GM21717 (cell line): ENCODE measurements around the gene FGF19.
"Not testable (repeated sequence)": the region's sequence is repeated elsewhere in the genome, so short reads cannot be mapped to it uniquely, and the experiment has no call there.

Source experiments
- ATAC-seq: cut with Tn5 transposase; IDR thresholded peaks from one replicate; pipeline ENCODE4 v1.9.1; 2021; ENCODE audit warnings: mild to moderate bottlenecking, moderate library complexity; ENCODE audit not compliant: unreplicated experiment

Gene FGF19

GRCh38 chr11:69697469-69697843, 6.4 kb downstream of the FGF19 start:
- no peak for ATAC-seq

- ATAC-seq: no peak
Measured at GRCh38 chr11:69696749-69697468, 6.9 kb downstream of the FGF19 start.

GRCh38 chr11:69695995-69696394, 7.8 kb downstream of the FGF19 start:
- ATAC-seq: not testable (repeated sequence)

- ATAC-seq: no peak
Measured at GRCh38 chr11:69695581-69695980, 8.2 kb downstream of the FGF19 start.

GRCh38 chr11:69694781-69695180, 9.0 kb downstream of the FGF19 start:
- ATAC-seq: no peak

- no peak for ATAC-seq
Measured at GRCh38 chr11:69692422-69692821, 11.4 kb downstream of the FGF19 start.

GRCh38 chr11:69691463-69691862, 12.4 kb downstream of the FGF19 start:
- ATAC-seq: no peak

- ATAC-seq: no peak
Measured at GRCh38 chr11:69689484-69690319, 14.1 kb downstream of the FGF19 start.

GRCh38 chr11:69687969-69688771, 15.7 kb downstream of the FGF19 start:
- not testable (repeated sequence) for ATAC-seq

GRCh38 chr11:69686856-69687255, 17.0 kb downstream of the FGF19 start:
- ATAC-seq: no peak

- no peak for ATAC-seq
Measured at GRCh38 chr11:69686452-69686851, 17.4 kb downstream of the FGF19 start.

- ATAC-seq: no peak
Measured at GRCh38 chr11:69685348-69685747, 18.5 kb downstream of the FGF19 start.

- ATAC-seq: no peak
Measured at GRCh38 chr11:69684651-69685050, 19.2 kb downstream of the FGF19 start.

GRCh38 chr11:69683764-69684333, 20.0 kb downstream of the FGF19 start:
- no peak for ATAC-seq

- ATAC-seq: no peak
Measured at GRCh38 chr11:69682681-69683326, 21.0 kb downstream of the FGF19 start.

GRCh38 chr11:69682221-69682620, 21.6 kb downstream of the FGF19 start:
- ATAC-seq: no peak

- ATAC-seq: no peak
Measured at GRCh38 chr11:69680688-69681087, 23.1 kb downstream of the FGF19 start.

- ATAC-seq: no peak
Measured at GRCh38 chr11:69677749-69678148, 26.1 kb downstream of the FGF19 start.

- ATAC-seq: peak; percentile 80
Measured at GRCh38 chr11:69674886-69675714, 28.7 kb downstream of the FGF19 start, which contains the start of gene LTO1. LTO1 (minus strand) TSS chr11:69675353; CDS start chr11:69675239, 114 bp downstream.
